B cell (primary cell): ENCODE measurements around the gene CACNB2. TPM values are rescaled to one million over a fixed set of nuclear protein-coding genes. Genes with fewer than 3 reads are reported as not detected.

Source experiments
- ATAC-seq: fragments of 200-7000 bp; cut with Tn5 transposase; one replicate; pipeline ENCODE4 v1.10.0; 2021; ENCODE audit warnings: low read depth, mild to moderate bottlenecking, moderate number of reproducible peaks, moderate library complexity
- CTCF ChIA-PET: fragments of 350-600 bp; sonication (Branson Sonifier 250); formaldehyde crosslinking; loops from one replicate; lab custom pipeline; 2021; ENCODE audit warnings: antibody characterized with exemption, inconsistent platforms; lab: Charles Lee
- POLR2A ChIA-PET: fragments of 350-600 bp; sonication (Branson Sonifier 250); formaldehyde crosslinking; loops from one replicate; lab custom pipeline; 2021; ENCODE audit warnings: antibody characterized with exemption; lab: Charles Lee
- DNase-seq: peaks from one replicate; pipeline ENCODE4 v3.0.0; 2013
- H2AFZ ChIP-seq: 2 replicates; pipeline ENCODE4 v1.6.1; 2012; ENCODE audit warnings: mild to moderate bottlenecking, low read depth, low read length; ENCODE audit not compliant: insufficient read depth, poor library complexity, severe bottlenecking
- H3K27ac ChIP-seq, 2 donors: 1 replicate in 1 of 2; 2 replicates in 1 of 2; pipeline ENCODE4 v1.5.1; 2012 to 2013; ENCODE audit warnings: low read length in 2 of 2, mild to moderate bottlenecking in 2 of 2, moderate library complexity in 1 of 2
- H3K27me3 ChIP-seq, 4 experiments: fragments of 200-600 bp in 1 of 4; sonication (generic) in 1 of 4; replicated peaks in 1 of 4; 1 replicate in 2 of 4; 2 replicates in 2 of 4; pipeline versions ENCODE4 v1.6.1 to v1.7.0; 2013 to 2016; ENCODE audit warnings: low read length in 3 of 4, mild to moderate bottlenecking in 2 of 4, mixed read lengths in 1 of 4, moderate library complexity in 1 of 4; ENCODE audit not compliant: insufficient read depth in 4 of 4, control insufficient read depth in 3 of 4; ENCODE audit errors: control extremely low read depth in 1 of 4
- H3K36me3 ChIP-seq, 2 experiments: replicated peaks in 1 of 2; 1 replicate in 1 of 2; 2 replicates in 1 of 2; pipeline versions ENCODE4 v1.6.1 to v1.7.1; 2013; ENCODE audit warnings: low read length in 1 of 2; ENCODE audit not compliant: insufficient read depth in 2 of 2, control insufficient read depth in 1 of 2; ENCODE audit errors: control extremely low read depth in 1 of 2, extremely low read depth in 1 of 2
- H3K4me1 ChIP-seq, 2 donors: fragments of 200-600 bp in 1 of 2; sonication (generic) in 1 of 2; 1 replicate in 1 of 2; 2 replicates in 1 of 2; pipeline versions ENCODE4 v1.5.1 to v1.6.1; 2013 to 2017; ENCODE audit warnings: low read length in 2 of 2; ENCODE audit not compliant: control insufficient read depth in 2 of 2, insufficient read depth in 2 of 2
- H3K4me2 ChIP-seq: replicated peaks from 2 replicates; pipeline ENCODE3; 2012; ENCODE audit warnings: mild to moderate bottlenecking, low read depth, low read length; ENCODE audit not compliant: poor library complexity, severe bottlenecking
- H3K4me3 ChIP-seq, 5 experiments: fragments of 200-600 bp in 1 of 5; sonication (generic) in 1 of 5; 1 replicate in 3 of 5; 2 replicates in 2 of 5; pipeline versions ENCODE4 v1.5.1 to v1.7.0; 2011 to 2016; ENCODE audit warnings: low read length in 4 of 5, mild to moderate bottlenecking in 4 of 5, low read depth in 2 of 5, control low read depth in 1 of 5, moderate library complexity in 1 of 5; ENCODE audit not compliant: insufficient read depth in 1 of 5; ENCODE audit errors: control extremely low read depth in 1 of 5, extremely low read depth in 1 of 5
- H3K79me2 ChIP-seq: fragments of 200-600 bp; sonication (generic); one replicate; pipeline ENCODE4 v1.6.0; 2016; ENCODE audit warnings: low read length; ENCODE audit not compliant: control insufficient read depth, insufficient read depth
- H3K9ac ChIP-seq: fragments of 200-600 bp; sonication (generic); 2 replicates; pipeline ENCODE4 v1.6.1; 2017; ENCODE audit warnings: mild to moderate bottlenecking, low read length, moderate library complexity
- H3K9me3 ChIP-seq, 3 donors: one replicate each; pipeline versions ENCODE4 v1.6.1 to v1.7.1; 2013; ENCODE audit warnings: low read length in 2 of 3; ENCODE audit not compliant: control insufficient read depth in 2 of 3, insufficient read depth in 1 of 3; ENCODE audit errors: control extremely low read depth in 1 of 3
- H4K20me1 ChIP-seq: 2 replicates; pipeline ENCODE4 v1.6.0; 2012; ENCODE audit warnings: mild to moderate bottlenecking, low read length; ENCODE audit not compliant: insufficient read depth, control insufficient read depth, poor library complexity, severe bottlenecking
- H3K27ac Mint-ChIP-seq: one replicate; pipeline ENCODE4 v1.8.0; 2021; ENCODE audit warnings: mixed read lengths
- H3K27me3 Mint-ChIP-seq: one replicate; pipeline ENCODE4 v1.8.0; 2021; ENCODE audit warnings: mixed read lengths
- H3K4me1 Mint-ChIP-seq: one replicate; pipeline ENCODE4 v1.8.0; 2021; ENCODE audit warnings: mixed read lengths
- H3K4me3 Mint-ChIP-seq: one replicate; pipeline ENCODE4 v1.8.0; 2021; ENCODE audit warnings: mixed read lengths
- H3K9me3 Mint-ChIP-seq: one replicate; pipeline ENCODE4 v1.8.0; 2022; ENCODE audit warnings: mixed read lengths; ENCODE audit not compliant: insufficient read depth
- CTCF ChIP-seq: fragments of 200-600 bp; IDR thresholded peaks from one replicate; pipeline ENCODE4 v1.8.0; 2022; ENCODE audit warnings: antibody characterized with exemption, mild to moderate bottlenecking
- EZH2 ChIP-seq: IDR thresholded peaks from 2 replicates; pipeline ENCODE4 v1.6.1; 2012; ENCODE audit warnings: borderline replicate concordance, low read depth, mild to moderate bottlenecking, moderate library complexity, low read length; ENCODE audit not compliant: insufficient read depth, poor library complexity, severe bottlenecking
- WGBS: methylation state at CpG from one replicate; pipeline ENCODE4 v1.1.5; 2013; ENCODE audit warnings: missing lambda C conversion rate; ENCODE audit not compliant: insufficient coverage; 5-methylcytosine and 5-hydroxymethylcytosine counted together
- intact Hi-C: fragments of 100-400 bp; cut with micrococcal nuclease; formaldehyde crosslinking; loops from one replicate; pipeline ENCODE4 v1.10.0; 2022
- polyA plus RNA-seq: library from polyadenylated mRNA; depleted of rRNA; stranded (reverse); fragments of >200 nt; gene quantifications from 2 replicates; pipeline ENCODE4 v1.2.3, GENCODE V29; 2012
- total RNA-seq, 2 donors: library from RNA; stranded (reverse); fragments of 120-200 nt in 1 of 2; gene quantifications; 1 replicate in 1 of 2; 2 replicates in 1 of 2; pipeline versions ENCODE4 v1.2.3 to v1.2.4, GENCODE V29; 2013 to 2022

The CACNB2 gene
- total and polyA plus RNA-seq, 2 donors (not counting 1 experiment from before 2014, with no cell fraction given), result not detected

GRCh38 chr10:18446205-18446604, 306.0 kb downstream of the CACNB2 start:
- H3K9ac ChIP-seq, result no peak overlapping the region
- ChIA-PET CTCF (interaction anchor here (0.9 kb wide), 1 partner anchor 9 kb away, joined by 3 read pairs; no protein-coding TSS in a partner anchor), POLR2A (no interaction called here)
- H3K9me3 ChIP-seq, result no peaks in the 10 kb centered on the region
- Mint-ChIP-seq H3K9me3 (no peaks in the 10 kb centered on the region), H3K4me3 (no peak overlapping the region), H3K27me3 (no peaks in the 10 kb centered on the region), H3K4me1 (peaks cover 2% of the 10 kb centered on the region), H3K27ac (no peak overlapping the region)
- no peak overlapping the region for H3K27ac ChIP-seq
- no peak overlapping the region for H2AFZ ChIP-seq
- H3K79me2 ChIP-seq, result no peaks in the 10 kb centered on the region
- H3K4me2 ChIP-seq, result no peak overlapping the region
- H3K4me3 ChIP-seq, result no peak overlapping the region
- no peaks in the 10 kb centered on the region for H3K27me3 ChIP-seq
- H3K4me1 ChIP-seq, result no peaks in the 10 kb centered on the region
- DNase-seq (no peak), ATAC-seq (no peak)
- TF ChIP-seq CTCF, result no peak
- no peak for TF ChIP-seq EZH2
- H3K36me3 ChIP-seq, result no peaks in the 10 kb centered on the region
- intact Hi-C loops, result no loop called here
- no peaks in the 10 kb centered on the region for H4K20me1 ChIP-seq

GRCh38 chr10:18449611-18450026, 309.4 kb downstream of the CACNB2 start:
- DNase-seq (no peak), ATAC-seq (no peak)
- intact Hi-C loops, result no loop called here
- Histone ChIP-seq H3K36me3 (no peaks in the 10 kb centered on the region), H3K79me2 (no peaks in the 10 kb centered on the region), H3K4me2 (no peak overlapping the region), H3K9me3 (peaks cover 0 to 3% (median 0%) of the 10 kb centered on the region in 3 donors), H3K27me3 (no peaks in the 10 kb centered on the region), H3K27ac (no peak overlapping the region), H3K4me1 (no peaks in the 10 kb centered on the region), H4K20me1 (no peaks in the 10 kb centered on the region), H2AFZ (no peak overlapping the region), H3K4me3 (no peak overlapping the region), H3K9ac (no peak overlapping the region)
- Mint-ChIP-seq H3K4me3 (no peak overlapping the region), H3K27me3 (no peaks in the 10 kb centered on the region), H3K4me1 (peaks cover 2% of the 10 kb centered on the region), H3K27ac (no peak overlapping the region), H3K9me3 (no peaks in the 10 kb centered on the region)
- ChIA-PET CTCF (no interaction called here), POLR2A (no interaction called here)
- 59% methylated on average over 7 of the region's 7 CpGs for WGBS
- TF ChIP-seq EZH2, result no peak
- no peak for TF ChIP-seq CTCF
